T-helper 17 cell (primary cell): ENCODE data around the gene SOCS4. TPM values are rescaled to one million over a fixed set of nuclear protein-coding genes. Genes with fewer than 3 reads are reported as not detected.
"Not testable (repeated sequence)": the region's sequence is repeated elsewhere in the genome, so short reads cannot be mapped to it uniquely, and the experiment has no call there.

Experiments used
- ATAC-seq: fragments of 150-1000 bp; cut with Tn5 transposase; 2 replicates; pipeline ENCODE4 v1.10.0; 2021; ENCODE audit warnings: mild to moderate bottlenecking, moderate library complexity
- DNase-seq, 3 donors: peaks; one replicate each; pipeline versions ENCODE4 v3.0.0 to v3.0.0-alpha.2; 2020 to 2021
- H3K9me3 ChIP-seq: one replicate; pipeline ENCODE4 v1.7.0; 2013; ENCODE audit warnings: low read length, mild to moderate bottlenecking; ENCODE audit not compliant: control insufficient read depth, poor library complexity, severe bottlenecking
- H3K27ac Mint-ChIP-seq: one replicate; pipeline ENCODE4 v1.8.0; 2022; ENCODE audit warnings: mild to moderate bottlenecking, moderate library complexity, mixed read lengths
- H3K27me3 Mint-ChIP-seq: one replicate; pipeline ENCODE4 v1.8.0; 2022; ENCODE audit warnings: mixed read lengths
- H3K36me3 Mint-ChIP-seq: one replicate; pipeline ENCODE4 v1.8.0; 2022; ENCODE audit warnings: low read depth, mixed read lengths
- H3K4me1 Mint-ChIP-seq: one replicate; pipeline ENCODE4 v1.8.0; 2022; ENCODE audit warnings: mild to moderate bottlenecking, mixed read lengths
- H3K4me3 Mint-ChIP-seq: one replicate; pipeline ENCODE4 v1.8.0; 2022; ENCODE audit warnings: mild to moderate bottlenecking, moderate library complexity, mixed read lengths
- total RNA-seq, 4 donors: library from RNA in 2 of 4; stranded (reverse) in 2 of 4; gene quantifications; one replicate each; pipeline ENCODE4 v1.2.3 and lab custom pipeline; 2022 to 2026

SOCS4 gene, protein sequence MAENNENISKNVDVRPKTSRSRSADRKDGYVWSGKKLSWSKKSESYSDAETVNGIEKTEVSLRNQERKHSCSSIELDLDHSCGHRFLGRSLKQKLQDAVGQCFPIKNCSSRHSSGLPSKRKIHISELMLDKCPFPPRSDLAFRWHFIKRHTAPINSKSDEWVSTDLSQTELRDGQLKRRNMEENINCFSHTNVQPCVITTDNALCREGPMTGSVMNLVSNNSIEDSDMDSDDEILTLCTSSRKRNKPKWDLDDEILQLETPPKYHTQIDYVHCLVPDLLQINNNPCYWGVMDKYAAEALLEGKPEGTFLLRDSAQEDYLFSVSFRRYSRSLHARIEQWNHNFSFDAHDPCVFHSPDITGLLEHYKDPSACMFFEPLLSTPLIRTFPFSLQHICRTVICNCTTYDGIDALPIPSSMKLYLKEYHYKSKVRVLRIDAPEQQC
- 10 to 100 TPM; 26.5 to 27.3 TPM for total RNA-seq
- total RNA-seq (lab: John Stamatoyannopoulos, UW) = 63.8 to 77.5 reads per million in 2 donors

DNA sequence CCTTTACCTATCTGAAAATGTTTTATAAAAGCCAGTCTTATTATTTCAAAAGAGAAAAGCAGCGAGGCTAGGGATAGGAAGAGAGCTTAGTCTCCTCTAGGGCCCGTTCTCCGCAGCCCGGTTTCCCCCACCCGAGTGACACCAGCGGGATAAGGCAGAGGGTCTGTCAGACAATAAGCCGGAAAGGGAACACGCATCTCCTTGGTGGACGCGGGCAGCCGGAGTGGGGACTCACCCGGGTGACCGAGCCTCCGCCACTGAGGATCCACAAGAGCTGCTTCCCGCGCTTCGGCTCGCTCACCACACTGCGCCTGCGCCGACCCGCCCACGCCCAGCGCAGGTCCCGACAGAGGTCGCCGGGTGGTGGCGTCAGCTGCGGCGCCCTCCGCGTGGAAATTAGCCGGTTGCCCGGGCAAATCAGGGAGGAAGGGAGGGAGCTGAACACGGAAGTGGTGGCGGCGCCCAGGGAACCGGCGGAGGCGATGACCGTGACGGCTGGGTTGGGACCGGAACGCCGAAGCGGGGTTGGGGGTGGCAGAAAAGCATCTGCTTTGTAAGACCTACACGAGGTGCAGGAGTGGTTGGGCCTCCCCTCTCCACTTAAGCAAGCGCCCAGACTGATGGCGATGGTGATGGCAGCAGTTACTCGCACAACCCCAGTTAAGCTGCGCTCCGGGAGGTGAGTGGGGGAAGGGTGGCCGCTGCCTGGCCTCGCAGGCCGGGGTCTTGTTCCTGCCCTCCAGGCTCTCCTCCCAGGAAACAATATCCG, at the start of gene SOCS4, which contains the start of gene WDHD1:
Gene SOCS4 (plus strand): TSS at position 444 of the 769 bp plus-strand sequence. CDS start 15,806 bp downstream, outside the sequence.
Gene WDHD1 (minus strand): TSS at position 307 of the 769 bp plus-strand sequence. CDS start 312 bp downstream, outside the sequence.
- Mint-ChIP-seq H3K4me3 (peak within 1 kb of the TSS; percentile 91), H3K4me1 (peaks cover 32% of the 10 kb centered on the region), H3K36me3 (peaks cover 2% of the 10 kb centered on the region), H3K27ac (peak within 1 kb of the TSS; percentile 90), H3K27me3 (no peaks in the 10 kb centered on the region)
- no peaks in the 10 kb centered on the region for H3K9me3 ChIP-seq
- DNase-seq = peak; percentile 95 to 98 (median 96)
- peak; percentile 93 for ATAC-seq

DNA sequence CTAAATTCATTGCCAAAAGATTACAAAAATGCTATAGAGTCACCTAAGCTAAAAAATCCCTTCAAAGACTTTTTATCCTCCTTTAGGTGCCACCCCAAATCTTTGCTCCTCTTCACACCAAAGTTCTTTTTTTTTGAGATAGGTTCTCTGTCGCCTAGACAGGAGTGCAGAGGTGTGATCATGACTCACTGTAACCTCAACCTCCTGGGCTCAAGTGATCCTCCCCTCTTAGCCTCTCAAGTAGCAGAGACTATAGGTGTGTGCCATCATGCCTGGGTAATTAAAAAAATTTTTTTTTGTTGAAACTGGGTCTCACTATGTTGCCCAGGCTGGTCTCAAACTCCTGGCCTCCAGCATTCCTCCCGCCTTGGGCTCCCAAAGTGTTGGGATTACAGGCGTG, 48.0 kb upstream of the SOCS4 start:
- H3K36me3 Mint-ChIP-seq = no peaks in the 10 kb centered on the region
- DNase-seq = no peak
- no peak overlapping the region for H3K4me3 Mint-ChIP-seq
- ATAC-seq = no peak
- H3K27me3 Mint-ChIP-seq = no peaks in the 10 kb centered on the region
- H3K9me3 ChIP-seq = no peaks in the 10 kb centered on the region
- H3K27ac Mint-ChIP-seq = peak overlapping the region; percentile 73
- H3K4me1 Mint-ChIP-seq = peaks cover 3% of the 10 kb centered on the region

DNA sequence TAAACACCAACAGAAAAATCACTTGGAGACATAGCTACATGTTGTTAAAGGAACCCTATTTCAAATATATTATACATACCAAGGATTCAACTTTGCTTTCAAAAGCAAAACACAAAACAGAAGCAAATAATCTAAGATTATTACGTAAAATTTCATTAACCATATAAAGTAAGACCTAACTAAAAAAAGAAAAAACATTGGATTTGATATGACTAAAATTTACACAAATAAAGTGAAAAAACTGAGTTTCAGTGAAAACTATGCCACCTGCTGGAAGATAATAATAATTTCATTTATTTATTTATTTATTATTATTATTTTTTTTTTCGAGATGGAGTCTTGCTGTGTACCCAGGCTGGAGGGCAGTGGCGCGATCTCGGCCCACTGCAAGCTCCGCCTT, 45.3 kb upstream of the SOCS4 start:
- DNase-seq = no peak

DNA sequence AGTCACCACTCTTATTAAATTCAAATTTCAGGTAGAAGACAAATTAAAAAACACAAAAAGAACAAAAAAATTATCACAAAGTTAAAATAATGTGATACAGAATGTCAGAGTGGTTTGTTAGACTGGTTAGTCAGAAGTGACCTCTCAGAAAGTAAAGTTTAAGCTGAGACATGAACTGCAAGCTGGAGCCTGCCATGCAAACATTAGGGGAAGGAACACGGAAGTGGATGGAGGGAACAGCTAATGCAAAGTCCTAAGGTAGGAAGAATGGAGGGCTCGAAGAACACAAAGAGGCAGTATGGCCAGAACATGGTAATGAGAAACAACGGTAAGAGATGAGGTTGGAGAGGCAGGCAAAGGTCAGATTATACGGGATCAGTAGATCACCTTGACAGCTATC, 41.9 kb upstream of the SOCS4 start:
- DNase-seq = no peak
- Mint-ChIP-seq H3K4me1 (peaks cover 5% of the 10 kb centered on the region), H3K36me3 (peaks cover 8% of the 10 kb centered on the region), H3K27me3 (no peaks in the 10 kb centered on the region), H3K27ac (no peak overlapping the region), H3K4me3 (no peak overlapping the region)
- ATAC-seq = no peak
- H3K9me3 ChIP-seq = no peaks in the 10 kb centered on the region

More for the DNA sequence above, 45.3 kb upstream of the SOCS4 start:
- Mint-ChIP-seq H3K36me3 (peaks cover 5% of the 10 kb centered on the region), H3K27ac (no peak overlapping the region), H3K4me1 (peaks cover 5% of the 10 kb centered on the region), H3K4me3 (no peak overlapping the region), H3K27me3 (no peaks in the 10 kb centered on the region)
- H3K9me3 ChIP-seq = no peaks in the 10 kb centered on the region
- no peak for ATAC-seq

DNA sequence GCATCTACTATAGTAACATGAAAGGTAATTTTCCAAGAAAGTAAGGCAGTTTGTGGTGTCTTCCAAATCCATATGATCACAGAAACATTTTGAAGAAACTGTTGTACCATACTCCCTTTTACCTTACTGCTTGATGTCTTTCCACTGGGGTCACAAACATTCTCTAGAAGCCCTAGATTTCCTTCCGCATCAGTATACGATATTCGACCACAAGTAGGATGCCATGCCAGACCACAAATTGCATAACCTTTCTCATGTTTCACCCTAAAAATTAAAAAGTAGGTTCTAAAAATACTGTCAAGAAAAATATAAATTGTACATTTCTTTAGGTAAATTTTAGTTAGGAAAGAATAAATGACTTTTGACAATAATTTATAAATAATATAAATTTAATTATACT, 26.7 kb upstream of the SOCS4 start:
- peaks cover 7% of the 10 kb centered on the region for H3K4me1 Mint-ChIP-seq
- peaks cover 3% of the 10 kb centered on the region for H3K36me3 Mint-ChIP-seq
- ATAC-seq = peak; percentile 82
- H3K9me3 ChIP-seq = no peaks in the 10 kb centered on the region
- H3K27ac Mint-ChIP-seq = peak overlapping the region; percentile 53
- no peak overlapping the region for H3K4me3 Mint-ChIP-seq
- no peaks in the 10 kb centered on the region for H3K27me3 Mint-ChIP-seq
- no peak for DNase-seq

DNA sequence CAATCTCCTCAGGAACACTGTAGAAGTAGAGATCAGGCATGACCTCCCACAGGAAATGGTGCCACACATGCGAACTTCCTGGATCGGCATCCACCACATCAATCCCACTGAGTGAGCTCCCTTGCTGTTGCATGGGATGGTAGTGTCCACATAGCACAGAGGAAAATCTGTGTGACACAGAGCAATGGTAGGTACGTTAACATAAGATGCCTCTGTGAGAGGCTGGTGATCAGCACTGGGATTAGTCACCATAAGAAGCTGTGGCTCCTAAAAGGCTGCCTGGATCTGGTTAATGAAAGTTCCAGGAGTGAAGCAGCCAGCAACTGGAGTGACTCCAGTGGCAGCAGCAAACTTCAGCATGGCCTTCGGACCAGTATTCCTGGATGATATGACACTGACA, 22.0 kb upstream of the SOCS4 start:
- H3K36me3 Mint-ChIP-seq = peaks cover 3% of the 10 kb centered on the region
- H3K27me3 Mint-ChIP-seq = no peaks in the 10 kb centered on the region
- no peaks in the 10 kb centered on the region for H3K9me3 ChIP-seq
- no peak for ATAC-seq
- no peak overlapping the region for H3K4me3 Mint-ChIP-seq
- DNase-seq = no peak
- no peaks in the 10 kb centered on the region for H3K4me1 Mint-ChIP-seq
- peak overlapping the region; percentile 16 for H3K27ac Mint-ChIP-seq

DNA sequence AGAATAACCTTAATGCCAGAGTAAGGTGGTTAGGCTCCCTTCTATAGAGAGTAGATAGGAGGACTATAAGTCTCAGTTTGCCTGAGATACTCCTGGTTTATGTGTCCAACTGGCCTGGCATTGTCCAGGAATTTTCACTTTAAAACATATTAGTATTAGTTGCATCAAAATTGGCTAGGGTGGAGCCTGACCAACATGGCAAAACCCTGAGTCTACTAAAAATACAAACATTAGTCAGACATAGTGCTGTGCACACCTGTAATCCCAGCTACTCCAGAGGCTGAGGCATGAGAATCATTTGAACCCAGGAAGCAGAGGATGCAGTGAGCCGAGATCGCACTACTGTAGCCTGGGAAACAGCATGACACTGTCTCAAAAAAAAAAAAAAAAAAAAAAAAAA, 12.0 kb upstream of the SOCS4 start:
- peaks cover 3% of the 10 kb centered on the region for H3K4me1 Mint-ChIP-seq
- H3K9me3 ChIP-seq = no peaks in the 10 kb centered on the region
- DNase-seq (no peak), ATAC-seq (no peak)
- H3K27ac Mint-ChIP-seq = no peak overlapping the region
- H3K27me3 Mint-ChIP-seq = no peaks in the 10 kb centered on the region
- H3K4me3 Mint-ChIP-seq = no peak overlapping the region
- no peaks in the 10 kb centered on the region for H3K36me3 Mint-ChIP-seq

DNA sequence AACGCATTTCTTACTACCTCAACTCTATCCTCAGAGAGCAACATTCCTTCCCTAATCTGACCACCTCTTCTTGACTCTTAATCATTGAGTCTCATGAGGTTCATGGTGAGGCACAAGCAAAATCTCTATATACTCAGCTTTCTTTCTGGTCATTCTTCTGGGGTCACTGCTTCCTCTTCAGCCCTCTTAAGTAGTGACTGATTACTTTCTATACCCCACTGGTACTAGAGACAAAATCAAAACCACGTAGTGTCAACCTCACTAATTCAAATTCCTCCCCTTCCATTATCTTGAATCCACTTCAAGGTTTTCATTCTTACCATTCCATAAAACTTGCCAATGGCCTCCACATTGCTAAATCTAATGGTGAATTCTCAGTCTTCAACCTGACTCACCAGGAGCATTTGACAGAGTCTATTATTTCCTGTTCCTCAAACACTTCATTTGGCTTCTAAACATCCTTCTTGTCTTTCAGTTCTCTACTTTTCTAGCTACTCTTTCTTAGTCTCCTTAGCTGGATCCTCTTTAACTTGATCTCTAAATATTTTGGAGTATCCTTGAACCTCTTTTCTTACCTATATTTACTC, 7.0 kb upstream of the SOCS4 start:
- ATAC-seq (no peak), DNase-seq (no peak)
- no peaks in the 10 kb centered on the region for H3K9me3 ChIP-seq
- Mint-ChIP-seq H3K4me3 (no peak overlapping the region), H3K36me3 (no peaks in the 10 kb centered on the region), H3K4me1 (peaks cover 9% of the 10 kb centered on the region), H3K27me3 (no peaks in the 10 kb centered on the region), H3K27ac (peak overlapping the region; percentile 67)

DNA sequence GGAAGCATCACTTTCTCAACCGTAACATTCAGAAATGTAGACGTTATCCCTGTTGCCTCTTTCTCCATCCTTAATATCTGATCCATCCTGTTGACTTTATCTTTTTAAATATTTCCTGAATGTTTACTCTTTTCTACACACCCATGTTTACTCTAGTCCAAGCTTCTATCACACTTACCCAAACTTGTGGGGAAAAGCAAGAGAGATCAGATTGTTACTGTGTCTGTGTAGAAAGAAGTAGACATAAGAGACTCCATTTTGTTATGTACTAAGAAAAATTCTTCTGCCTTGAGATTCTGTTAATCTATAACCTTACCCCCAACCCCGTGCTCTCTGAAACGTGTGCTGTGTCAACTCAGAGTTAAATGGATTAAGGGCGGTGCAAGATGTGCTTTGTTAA, 2.7 kb upstream of the SOCS4 start:
- H3K4me3 Mint-ChIP-seq, H3K27me3 Mint-ChIP-seq, ATAC-seq, H3K9me3 ChIP-seq, H3K36me3 Mint-ChIP-seq, H3K27ac Mint-ChIP-seq, DNase-seq: not testable (repeated sequence)
- peaks cover 29% of the 10 kb centered on the region for H3K4me1 Mint-ChIP-seq

DNA sequence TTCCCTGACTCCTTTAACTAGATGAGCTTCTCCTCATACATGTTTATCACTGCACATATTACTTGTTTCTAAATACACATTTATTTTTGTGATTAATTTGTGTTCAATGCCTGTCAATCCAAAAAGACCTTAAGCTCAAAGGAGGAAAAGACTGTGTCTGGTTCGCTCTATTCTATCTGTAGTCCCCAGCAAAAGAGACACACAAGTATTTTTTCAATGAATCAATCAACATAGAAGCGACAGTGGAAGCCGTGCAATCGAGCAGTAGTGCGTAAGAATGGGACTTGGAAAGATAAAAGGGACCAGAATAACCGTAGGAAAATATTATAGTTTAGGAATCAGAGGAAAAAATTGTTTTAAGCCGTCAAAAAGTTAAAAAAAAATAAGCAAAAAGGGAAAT, 1.1 kb upstream of the SOCS4 start:
- H3K27ac Mint-ChIP-seq = peak overlapping the region; percentile 90
- H3K4me1 Mint-ChIP-seq = peaks cover 27% of the 10 kb centered on the region

DNA sequence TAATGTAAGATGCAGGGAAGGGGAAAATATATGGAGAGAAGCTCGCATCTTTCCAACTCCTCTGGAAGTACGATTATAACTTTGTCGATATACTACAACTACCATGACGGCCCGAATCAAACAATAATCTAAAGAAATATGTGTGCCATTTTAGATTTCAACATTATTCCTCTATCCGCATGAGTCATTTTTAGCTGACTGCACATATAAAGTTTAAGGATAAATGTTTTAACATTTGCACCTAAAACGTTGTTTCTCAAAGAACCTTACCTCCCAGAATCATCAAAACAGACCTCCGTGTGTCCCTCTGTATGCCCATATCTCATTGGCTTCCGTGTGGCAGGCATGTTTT, 619 bp upstream of the SOCS4 start:
- peak overlapping the region; percentile 90 for H3K27ac Mint-ChIP-seq
- peaks cover 2% of the 10 kb centered on the region for H3K36me3 Mint-ChIP-seq
- no peak for DNase-seq
- peak overlapping the region; percentile 91 for H3K4me3 Mint-ChIP-seq
- no peaks in the 10 kb centered on the region for H3K9me3 ChIP-seq
- peaks cover 31% of the 10 kb centered on the region for H3K4me1 Mint-ChIP-seq
- H3K27me3 Mint-ChIP-seq = no peaks in the 10 kb centered on the region
- no peak for ATAC-seq

More for the DNA sequence above, 1.1 kb upstream of the SOCS4 start:
- H3K9me3 ChIP-seq = no peaks in the 10 kb centered on the region
- Mint-ChIP-seq H3K27me3 (no peaks in the 10 kb centered on the region), H3K36me3 (peaks cover 2% of the 10 kb centered on the region), H3K4me3 (peak overlapping the region; percentile 91)
- ATAC-seq (no peak), DNase-seq (no peak)

DNA sequence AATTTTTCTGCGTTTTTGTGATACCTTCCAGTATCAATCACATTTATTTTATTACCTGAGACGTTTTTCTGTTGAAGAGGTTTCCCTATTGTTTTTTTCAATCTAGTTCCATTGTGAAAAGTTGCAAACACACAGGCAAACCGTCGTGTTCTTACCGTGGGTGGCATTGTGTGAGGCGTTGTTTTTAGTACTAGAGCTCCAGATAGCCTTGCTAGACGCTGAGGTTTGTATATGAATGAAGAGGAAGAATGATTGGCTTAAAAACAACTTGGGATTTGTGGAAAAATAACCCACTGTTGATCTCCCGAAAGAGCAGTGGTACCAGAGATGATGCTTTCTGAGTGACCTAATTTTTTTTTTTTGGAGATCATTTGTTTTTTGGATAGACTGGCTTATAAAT, 1.0 kb downstream of the SOCS4 start:
- H3K36me3 Mint-ChIP-seq = peaks cover 2% of the 10 kb centered on the region
- ATAC-seq = no peak
- H3K27me3 Mint-ChIP-seq = no peaks in the 10 kb centered on the region
- H3K4me3 Mint-ChIP-seq = peak overlapping the region; percentile 91
- DNase-seq = no peak
- H3K27ac Mint-ChIP-seq = peak overlapping the region; percentile 90
- H3K4me1 Mint-ChIP-seq = peaks cover 32% of the 10 kb centered on the region
- no peaks in the 10 kb centered on the region for H3K9me3 ChIP-seq

DNA sequence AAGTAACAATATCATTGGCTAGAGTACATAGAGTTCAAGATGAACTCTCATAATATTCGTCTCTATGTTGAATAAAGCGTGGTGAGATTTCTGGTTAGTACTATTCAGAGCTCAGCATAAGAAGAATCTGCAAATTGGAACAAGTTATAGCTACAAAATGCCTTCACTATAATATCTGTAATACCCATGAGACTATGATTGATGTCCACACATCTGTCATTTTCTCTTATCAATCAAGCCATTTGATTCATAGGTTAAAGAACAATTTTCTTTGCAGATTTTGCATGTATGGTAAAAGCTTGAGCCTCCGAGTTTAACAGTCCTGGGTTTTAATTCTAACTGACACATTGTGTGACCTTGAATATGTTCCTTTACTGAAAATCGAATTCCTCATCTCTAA, 1.4 kb downstream of the SOCS4 start:
- DNase-seq = no peak
- peaks cover 32% of the 10 kb centered on the region for H3K4me1 Mint-ChIP-seq
- H3K9me3 ChIP-seq = no peaks in the 10 kb centered on the region
- H3K27me3 Mint-ChIP-seq = no peaks in the 10 kb centered on the region
- H3K27ac Mint-ChIP-seq = peak overlapping the region; percentile 90
- ATAC-seq = no peak
- peaks cover 2% of the 10 kb centered on the region for H3K36me3 Mint-ChIP-seq
- H3K4me3 Mint-ChIP-seq = peak overlapping the region; percentile 91
